KMS-11 (cell line): ENCODE data around the gene SYNCRIP.

ENCODE experiments used
- H2AFZ ChIP-seq: fragments of 200-600 bp; sonication (generic); 2 replicates; pipeline ENCODE4 v1.6.1; 2016; ENCODE audit warnings: antibody characterized with exemption, mixed run types, low read depth
- H3K27ac ChIP-seq: fragments of 200-600 bp; sonication (generic); 2 replicates; pipeline ENCODE4 v1.6.1; 2016; ENCODE audit warnings: mild to moderate bottlenecking, mixed run types
- H3K27me3 ChIP-seq: fragments of 200-600 bp; sonication (generic); 2 replicates; pipeline ENCODE4 v1.6.1; 2017; ENCODE audit warnings: mild to moderate bottlenecking, low read depth, mixed run types, moderate library complexity; ENCODE audit not compliant: insufficient read depth
- H3K36me3 ChIP-seq: fragments of 200-600 bp; sonication (generic); 2 replicates; pipeline ENCODE4 v1.6.1; 2017; ENCODE audit warnings: mild to moderate bottlenecking, mixed run types; ENCODE audit not compliant: insufficient read depth
- H3K4me1 ChIP-seq: fragments of 200-600 bp; sonication (generic); 2 replicates; pipeline ENCODE4 v1.6.1; 2016; ENCODE audit warnings: mild to moderate bottlenecking, low read depth, mixed run types; ENCODE audit not compliant: poor library complexity, severe bottlenecking
- H3K4me2 ChIP-seq: fragments of 200-600 bp; sonication (generic); 2 replicates; pipeline ENCODE4 v1.7.0; 2016; ENCODE audit warnings: mild to moderate bottlenecking, mixed run types
- H3K4me3 ChIP-seq: fragments of 200-600 bp; sonication (generic); IDR thresholded peaks from 2 replicates; pipeline ENCODE4 v1.6.1; 2017; ENCODE audit warnings: low read depth, low read length, mixed read lengths; ENCODE audit not compliant: insufficient read depth
- H3K79me2 ChIP-seq: fragments of 200-600 bp; sonication (generic); 2 replicates; pipeline ENCODE4 v1.6.1; 2016; ENCODE audit warnings: low read depth, mixed run types; ENCODE audit not compliant: insufficient read depth
- H3K9ac ChIP-seq: fragments of 200-600 bp; sonication (generic); 2 replicates; pipeline ENCODE4 v1.6.1; 2016; ENCODE audit warnings: mild to moderate bottlenecking, mixed run types
- H4K20me1 ChIP-seq: fragments of 200-600 bp; sonication (generic); 2 replicates; pipeline ENCODE4 v1.6.1; 2016; ENCODE audit warnings: mild to moderate bottlenecking, mixed run types; ENCODE audit not compliant: insufficient read depth
- TF ChIP-seq, protein P1 (sequence below): fragments of 200-600 bp; sonication (generic); conservative IDR thresholded peaks from 2 replicates; pipeline ENCODE4 v1.6.1; 2017; ENCODE audit warnings: low read depth, mild to moderate bottlenecking, antibody characterized with exemption, low read length, moderate library complexity, mixed read lengths

The SYNCRIP gene

DNA sequence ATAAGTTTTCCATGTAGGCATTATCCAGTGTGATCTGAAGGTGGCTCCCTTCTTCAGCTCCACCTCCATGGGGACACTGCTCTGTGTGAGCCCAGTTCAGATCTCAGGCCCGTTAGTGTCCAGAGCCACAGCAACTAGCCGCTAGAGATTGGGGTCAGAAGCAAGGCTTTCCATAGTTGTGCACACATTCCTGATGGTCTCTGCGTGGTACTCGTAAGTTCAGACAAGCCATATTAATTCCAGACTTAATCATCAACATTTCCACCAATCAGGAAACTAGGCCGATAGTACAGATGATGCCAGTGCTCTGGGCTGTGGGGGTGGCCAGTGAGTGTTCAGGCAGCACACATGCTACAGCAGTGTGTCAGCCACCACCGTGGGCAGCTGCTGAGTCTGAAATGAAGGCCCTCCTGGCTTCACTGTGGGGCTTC is 17.5 kb upstream of the SYNCRIP start:
- Histone ChIP-seq H3K36me3 (no peaks in the 10 kb centered on the region), H3K4me2 (no peak overlapping the region), H2AFZ (no peak overlapping the region), H3K4me1 (no peaks in the 10 kb centered on the region), H3K4me3 (no peak overlapping the region), H4K20me1 (no peaks in the 10 kb centered on the region), H3K27ac (no peak overlapping the region), H3K9ac (no peak overlapping the region), H3K79me2 (no peaks in the 10 kb centered on the region), H3K27me3 (no peaks in the 10 kb centered on the region)
- TF ChIP-seq, protein P1, sequence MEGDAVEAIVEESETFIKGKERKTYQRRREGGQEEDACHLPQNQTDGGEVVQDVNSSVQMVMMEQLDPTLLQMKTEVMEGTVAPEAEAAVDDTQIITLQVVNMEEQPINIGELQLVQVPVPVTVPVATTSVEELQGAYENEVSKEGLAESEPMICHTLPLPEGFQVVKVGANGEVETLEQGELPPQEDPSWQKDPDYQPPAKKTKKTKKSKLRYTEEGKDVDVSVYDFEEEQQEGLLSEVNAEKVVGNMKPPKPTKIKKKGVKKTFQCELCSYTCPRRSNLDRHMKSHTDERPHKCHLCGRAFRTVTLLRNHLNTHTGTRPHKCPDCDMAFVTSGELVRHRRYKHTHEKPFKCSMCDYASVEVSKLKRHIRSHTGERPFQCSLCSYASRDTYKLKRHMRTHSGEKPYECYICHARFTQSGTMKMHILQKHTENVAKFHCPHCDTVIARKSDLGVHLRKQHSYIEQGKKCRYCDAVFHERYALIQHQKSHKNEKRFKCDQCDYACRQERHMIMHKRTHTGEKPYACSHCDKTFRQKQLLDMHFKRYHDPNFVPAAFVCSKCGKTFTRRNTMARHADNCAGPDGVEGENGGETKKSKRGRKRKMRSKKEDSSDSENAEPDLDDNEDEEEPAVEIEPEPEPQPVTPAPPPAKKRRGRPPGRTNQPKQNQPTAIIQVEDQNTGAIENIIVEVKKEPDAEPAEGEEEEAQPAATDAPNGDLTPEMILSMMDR, result no peak

DNA sequence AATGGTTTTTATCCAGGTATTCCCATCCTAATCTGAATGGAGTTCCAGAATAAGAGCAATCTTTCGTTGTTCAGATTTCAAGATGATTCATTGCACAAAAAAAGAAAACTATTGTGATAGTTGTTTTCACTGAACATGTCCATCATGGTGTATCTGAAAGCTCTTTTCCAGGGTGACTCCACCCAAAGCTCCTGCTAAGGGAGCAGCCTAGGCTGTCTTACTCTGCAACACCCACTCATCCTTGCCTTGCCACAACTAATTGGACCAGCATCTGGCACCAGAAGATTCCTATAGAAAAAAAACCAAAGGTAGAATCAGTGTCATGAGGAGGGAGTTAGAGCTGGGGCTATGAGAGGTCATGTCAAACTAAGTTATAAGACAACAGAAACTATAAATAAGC is 7.9 kb upstream of the SYNCRIP start:
- no peaks in the 10 kb centered on the region for H4K20me1 ChIP-seq
- no peak overlapping the region for H3K27ac ChIP-seq
- no peaks in the 10 kb centered on the region for H3K36me3 ChIP-seq
- no peaks in the 10 kb centered on the region for H3K79me2 ChIP-seq
- peaks cover under 1% of the 10 kb centered on the region for H3K4me1 ChIP-seq
- H3K9ac ChIP-seq, result no peak overlapping the region
- H2AFZ ChIP-seq, result no peak overlapping the region
- H3K27me3 ChIP-seq, result no peaks in the 10 kb centered on the region
- H3K4me2 ChIP-seq, result no peak overlapping the region
- TF ChIP-seq, protein P1, result no peak
- H3K4me3 ChIP-seq, result no peak overlapping the region

DNA sequence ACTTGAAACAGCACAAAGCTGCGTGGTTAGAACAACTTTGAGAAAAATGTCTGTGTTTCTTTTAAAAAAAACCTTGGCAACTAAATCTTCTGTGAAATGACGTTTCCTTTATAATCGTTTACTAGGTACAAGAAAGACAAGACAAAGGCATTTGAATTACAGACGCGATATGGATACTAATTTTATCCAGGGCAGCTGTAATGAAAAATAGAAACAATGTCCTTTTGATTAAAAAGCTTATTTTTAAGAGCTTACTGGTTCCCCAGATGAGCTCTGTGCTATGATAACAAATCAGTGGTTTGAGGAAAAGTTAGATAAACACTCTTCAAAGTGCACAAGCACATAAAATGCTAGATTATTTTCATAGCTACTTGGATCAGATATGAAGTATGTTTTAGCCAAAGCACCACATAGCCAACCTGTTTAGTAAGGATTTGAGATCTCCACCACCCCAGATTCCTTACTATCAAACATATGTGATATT is 1.6 kb upstream of the SYNCRIP start:
- TF ChIP-seq, protein P1, result no peak
- Histone ChIP-seq H3K4me1 (peaks cover 26% of the 10 kb centered on the region), H3K27me3 (no peaks in the 10 kb centered on the region), H3K79me2 (peaks cover 38% of the 10 kb centered on the region), H3K27ac (peak overlapping the region; percentile 94), H3K36me3 (peaks cover under 1% of the 10 kb centered on the region; the same call in 1 of the 2 replicates), H2AFZ (peak overlapping the region; percentile 47), H4K20me1 (peaks cover 16% of the 10 kb centered on the region), H3K9ac (peak overlapping the region; percentile 91), H3K4me2 (peak overlapping the region; percentile 92), H3K4me3 (no peak overlapping the region)

DNA sequence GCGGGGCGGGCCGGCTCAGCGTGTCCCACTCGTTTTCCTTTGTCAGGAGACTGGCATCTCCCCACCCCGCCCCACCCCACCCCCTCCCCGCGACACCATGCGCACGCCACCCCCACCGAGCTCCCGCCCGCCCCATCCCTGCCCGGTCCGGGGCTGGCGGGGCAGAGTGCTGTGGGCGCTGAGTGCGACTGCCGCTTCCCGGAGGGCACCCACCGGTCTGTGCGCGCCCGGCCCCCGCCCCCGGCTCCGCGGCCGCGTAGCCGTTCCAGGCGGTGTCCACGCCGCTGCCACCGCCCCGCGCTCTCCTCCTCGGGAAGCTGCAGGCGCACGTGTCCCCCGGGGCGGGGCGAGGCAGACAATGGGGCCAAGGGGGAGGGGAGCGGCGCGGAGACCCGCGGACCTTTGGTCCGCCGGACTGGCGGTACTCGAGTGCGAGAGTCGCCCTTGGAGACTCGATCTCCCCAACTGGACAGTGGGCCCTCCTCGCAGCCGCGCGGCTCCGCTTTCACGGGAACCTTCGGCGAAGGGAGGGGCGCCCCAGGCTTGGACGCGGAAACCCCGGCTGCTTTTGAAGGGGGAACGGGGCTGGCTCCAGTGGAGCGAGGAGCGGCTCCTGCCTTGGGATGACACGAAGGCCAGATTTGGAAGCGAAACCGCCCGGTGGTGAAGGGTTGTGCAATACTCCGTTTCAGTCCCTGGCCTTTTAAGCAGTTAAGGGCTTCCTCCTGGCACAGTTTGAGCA is 1.0 kb upstream of the SYNCRIP start:
- TF ChIP-seq, protein P1, result no peak
- H3K4me1 ChIP-seq, result peaks cover 32% of the 10 kb centered on the region
- peak overlapping the region; percentile 94 for H3K27ac ChIP-seq
- peaks cover 5% of the 10 kb centered on the region; the same call in 1 of the 2 replicates for H3K36me3 ChIP-seq
- no peak overlapping the region for H3K4me3 ChIP-seq
- peak overlapping the region; percentile 92; the same call in 1 of the 2 replicates for H3K4me2 ChIP-seq
- peak overlapping the region; percentile 47; the same call in 1 of the 2 replicates for H2AFZ ChIP-seq
- H3K79me2 ChIP-seq, result peaks cover 44% of the 10 kb centered on the region
- H4K20me1 ChIP-seq, result peaks cover 22% of the 10 kb centered on the region
- H3K9ac ChIP-seq, result peak overlapping the region; percentile 91
- H3K27me3 ChIP-seq, result no peaks in the 10 kb centered on the region
